GM18951 (cell line): ENCODE measurements around the gene CHD5.

Experiments
- POLR2A ChIP-seq: IDR thresholded peaks from 4 replicates; pipeline ENCODE4 v1.6.1; 2011; ENCODE audit warnings: mild to moderate bottlenecking; ENCODE audit not compliant: insufficient read length, insufficient read depth; ENCODE audit errors: extremely low read depth
- in situ Hi-C: fragments of 300-500 bp; cut with MboI; formaldehyde crosslinking; loops from one replicate; pipeline ENCODE4 v1.12.0; 2022; ENCODE audit warnings: low sequenced_read_pairs, mixed read lengths, inconsistent platforms; ENCODE audit not compliant: unreplicated experiment

The CHD5 gene

DNA sequence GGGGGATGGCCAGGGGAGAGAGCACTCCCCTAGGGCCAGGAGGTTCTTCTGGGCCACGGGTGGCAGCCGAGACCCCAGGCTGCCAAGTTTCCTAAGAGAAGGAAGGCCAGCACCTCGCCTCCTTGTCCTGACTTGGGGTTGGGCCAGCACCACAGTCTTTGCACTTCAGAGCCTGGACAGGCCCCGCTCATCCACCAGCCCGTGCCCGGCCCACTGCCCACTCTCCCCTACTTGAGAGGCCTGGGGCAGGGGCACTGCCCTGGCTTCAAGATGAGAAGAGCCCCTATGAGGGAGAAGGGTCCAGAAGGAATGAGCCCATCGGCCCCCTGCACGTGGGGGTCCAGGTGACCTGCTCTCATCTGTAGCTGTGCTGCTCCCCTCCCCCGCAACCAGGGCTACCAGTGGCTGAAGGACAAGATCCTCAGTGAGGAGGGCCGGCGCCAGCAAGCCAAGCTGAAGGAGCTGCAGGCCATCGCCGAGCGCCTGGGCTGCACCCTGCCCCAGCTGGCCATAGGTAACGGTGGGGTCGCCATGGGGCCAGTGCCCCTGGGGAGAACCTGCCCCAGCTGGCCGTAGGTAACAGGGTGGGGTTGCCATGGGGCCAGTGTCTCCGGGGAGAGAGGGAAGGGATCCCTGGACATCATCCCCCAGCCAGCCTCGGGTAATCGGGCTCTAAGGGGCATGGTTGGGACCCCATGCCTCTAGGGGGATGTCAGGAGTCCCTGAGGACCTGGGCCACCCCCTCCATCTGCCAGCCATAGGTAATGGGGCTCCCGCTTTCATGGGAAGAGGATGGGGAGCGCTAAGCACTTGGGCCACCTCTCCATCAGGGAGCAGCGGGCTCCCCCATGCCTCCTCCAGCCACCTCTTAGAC, 83.6 kb downstream of the CHD5 start:
- in situ Hi-C loops, result no loop called here

DNA sequence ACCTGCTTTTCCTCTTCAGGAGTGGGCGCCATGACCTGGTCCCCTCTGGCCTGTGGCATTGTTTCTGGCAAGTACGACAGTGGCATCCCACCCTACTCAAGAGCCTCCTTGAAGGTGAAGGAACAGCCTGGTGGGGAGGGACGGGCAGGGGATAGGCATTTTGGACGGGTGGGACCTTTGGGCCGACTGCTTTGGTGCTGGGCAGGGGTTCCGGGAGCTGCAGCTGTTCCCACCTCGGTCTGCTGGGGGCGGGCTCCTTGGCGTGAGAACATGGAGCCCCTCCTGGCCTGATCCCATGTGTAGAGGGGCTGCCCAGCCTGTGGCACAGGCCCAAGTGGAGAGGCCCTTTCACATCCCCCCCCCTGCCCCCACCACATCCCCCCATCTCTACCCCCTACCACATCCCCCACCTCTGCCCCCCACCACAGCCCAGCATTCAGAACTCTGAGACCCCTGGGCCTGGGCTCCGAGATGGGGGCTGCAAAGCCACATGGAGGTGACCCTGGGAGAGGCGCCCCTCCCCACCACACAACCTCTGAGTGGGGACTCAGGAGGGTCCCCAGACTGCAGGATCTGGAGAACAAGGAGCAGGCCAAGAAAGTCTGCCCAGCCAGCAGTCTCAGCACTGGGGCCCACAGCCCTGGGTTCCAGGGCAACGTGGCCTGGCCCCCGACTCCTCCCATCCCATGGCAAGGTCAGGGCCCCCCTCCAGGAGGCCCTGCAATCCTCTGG, 84.4 kb downstream of the CHD5 start:
- in situ Hi-C loops, result no loop called here
- no peak for TF ChIP-seq POLR2A

More for the DNA sequence above, 83.6 kb downstream of the CHD5 start:
- no peak for TF ChIP-seq POLR2A

DNA sequence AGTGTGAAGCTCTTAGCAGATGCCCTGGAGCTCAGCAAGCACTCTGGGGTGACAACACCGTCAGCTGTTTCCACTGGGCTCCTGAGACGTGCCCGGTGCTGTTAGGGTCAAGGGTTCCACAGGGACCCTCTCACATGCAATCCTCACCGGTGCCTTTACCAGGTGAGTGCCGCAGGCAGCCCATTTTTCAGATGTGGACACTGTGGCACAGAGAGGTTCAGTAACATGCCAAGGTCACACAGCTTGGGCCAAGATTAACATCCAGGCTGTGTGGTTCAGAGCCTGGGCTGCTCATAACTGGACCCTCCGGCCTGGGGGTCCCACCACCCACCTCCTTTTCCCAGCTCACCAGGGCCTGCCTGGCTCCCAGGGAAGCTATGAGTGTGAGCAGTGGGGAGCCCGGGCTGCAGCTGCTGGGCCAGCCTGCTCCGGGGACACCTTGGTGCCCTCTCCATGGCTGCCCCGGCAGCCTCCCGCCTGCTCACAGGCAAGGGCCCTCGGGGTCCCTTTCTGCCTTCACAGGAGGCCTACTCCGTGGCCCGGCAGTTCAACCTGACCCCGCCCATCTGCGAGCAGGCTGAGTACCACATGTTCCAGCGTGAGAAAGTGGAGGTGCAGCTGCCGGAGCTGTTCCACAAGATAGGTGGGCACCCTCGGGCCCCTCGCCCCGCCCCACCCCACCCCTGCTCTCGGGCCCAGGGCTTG, 85.2 kb downstream of the CHD5 start:
- TF ChIP-seq POLR2A, result no peak
- in situ Hi-C loops, result no loop called here

DNA sequence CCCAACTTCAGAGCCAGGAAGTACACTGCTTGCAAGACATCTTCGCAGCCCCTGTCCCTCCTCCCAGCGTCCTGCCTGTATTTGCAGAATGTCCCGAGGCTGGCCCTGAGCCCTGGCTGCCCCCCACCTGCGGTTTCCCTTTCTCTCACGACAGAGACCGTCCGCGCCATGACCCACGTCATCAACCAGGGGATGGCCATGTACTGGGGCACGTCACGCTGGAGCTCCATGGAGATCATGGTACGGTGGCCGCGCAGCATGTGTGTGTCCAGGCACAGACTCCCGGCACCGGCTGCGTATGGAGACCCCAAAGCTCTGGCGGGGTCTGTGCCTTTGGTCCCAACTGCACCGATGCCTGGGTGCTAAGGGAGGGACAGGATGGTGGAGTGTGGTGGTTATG, 85.9 kb downstream of the CHD5 start:
- no peak for TF ChIP-seq POLR2A
- in situ Hi-C loops, result no loop called here

DNA sequence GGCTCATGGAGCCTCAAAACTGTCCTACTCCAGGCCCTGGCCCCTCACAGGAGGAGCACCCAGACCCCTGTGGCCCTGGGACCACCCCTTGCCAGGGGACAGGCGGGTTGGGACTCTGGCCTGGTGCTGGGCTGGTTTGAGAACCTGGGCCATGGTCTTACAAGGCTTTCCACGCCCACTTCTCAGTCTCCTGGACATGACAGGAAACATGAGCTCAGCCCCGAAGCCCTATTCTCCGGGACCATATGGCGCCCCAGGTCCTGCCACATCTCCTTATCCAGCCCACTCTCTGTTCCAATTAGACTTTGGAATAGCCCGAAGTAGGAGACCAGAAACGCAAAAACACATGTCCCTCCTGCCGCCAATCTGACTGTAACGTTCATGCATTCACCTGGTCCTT, 86.5 kb downstream of the CHD5 start:
- in situ Hi-C loops, result no loop called here

DNA sequence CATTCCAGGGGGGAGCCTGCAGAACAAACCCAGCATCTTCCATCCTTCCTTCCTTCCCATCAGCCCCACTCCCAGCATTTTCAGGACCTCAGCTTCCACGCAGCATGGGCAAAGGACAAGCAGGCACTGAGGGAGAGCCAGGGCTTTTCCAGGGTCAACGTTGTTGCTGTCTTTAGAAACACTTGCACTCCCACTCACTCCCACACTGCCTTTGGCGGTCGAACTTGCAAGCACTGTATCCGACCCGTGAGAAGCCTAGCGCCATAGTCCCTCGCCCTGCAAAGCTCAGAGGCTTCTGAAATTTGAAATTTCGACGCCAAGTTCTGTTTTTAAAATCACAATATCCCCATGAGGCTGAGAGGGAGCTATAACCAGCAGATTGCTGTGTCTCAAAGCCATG, 87.0 kb downstream of the CHD5 start:
- in situ Hi-C loops, result no loop called here
- TF ChIP-seq POLR2A, result no peak

More for the DNA sequence above, 86.5 kb downstream of the CHD5 start:
- TF ChIP-seq POLR2A, result no peak

DNA sequence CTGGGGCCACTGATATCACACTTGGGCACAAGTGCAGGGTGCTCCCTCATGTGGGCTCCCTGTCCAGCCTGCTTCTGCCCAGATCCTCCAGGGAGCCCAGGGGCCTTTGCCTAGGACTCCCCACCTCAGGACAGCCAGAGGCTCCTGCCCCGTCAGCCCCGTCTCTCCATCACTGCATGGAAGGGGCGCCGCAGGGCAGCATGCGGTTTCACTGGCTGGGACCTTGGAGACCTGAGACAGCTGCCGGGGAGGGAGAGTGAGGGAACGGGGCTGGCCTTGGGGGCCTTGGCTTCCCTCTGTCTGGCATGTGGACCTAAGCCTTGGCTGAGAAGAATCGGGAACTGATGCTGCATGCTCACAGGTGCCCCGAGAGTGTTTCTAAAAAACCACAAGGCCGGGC, 87.9 kb downstream of the CHD5 start:
- in situ Hi-C loops, result no loop called here

DNA sequence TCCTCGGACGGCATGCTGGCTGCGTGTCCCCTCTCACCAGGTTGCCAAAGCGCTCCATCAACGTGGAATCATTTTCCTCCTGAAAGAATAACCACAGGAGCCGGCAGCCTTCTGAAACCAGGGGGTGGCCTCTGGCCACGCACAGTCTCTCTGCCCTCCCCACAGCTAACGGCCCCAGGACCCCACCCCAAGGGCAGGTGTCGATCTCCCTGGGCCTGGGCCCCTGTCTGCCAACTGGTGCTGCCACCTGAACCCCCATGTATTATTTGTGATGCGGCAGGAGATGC, 88.4 kb downstream of the CHD5 start:
- no peak for TF ChIP-seq POLR2A
- in situ Hi-C loops, result no loop called here

More for the DNA sequence above, 87.9 kb downstream of the CHD5 start:
- no peak for TF ChIP-seq POLR2A

DNA sequence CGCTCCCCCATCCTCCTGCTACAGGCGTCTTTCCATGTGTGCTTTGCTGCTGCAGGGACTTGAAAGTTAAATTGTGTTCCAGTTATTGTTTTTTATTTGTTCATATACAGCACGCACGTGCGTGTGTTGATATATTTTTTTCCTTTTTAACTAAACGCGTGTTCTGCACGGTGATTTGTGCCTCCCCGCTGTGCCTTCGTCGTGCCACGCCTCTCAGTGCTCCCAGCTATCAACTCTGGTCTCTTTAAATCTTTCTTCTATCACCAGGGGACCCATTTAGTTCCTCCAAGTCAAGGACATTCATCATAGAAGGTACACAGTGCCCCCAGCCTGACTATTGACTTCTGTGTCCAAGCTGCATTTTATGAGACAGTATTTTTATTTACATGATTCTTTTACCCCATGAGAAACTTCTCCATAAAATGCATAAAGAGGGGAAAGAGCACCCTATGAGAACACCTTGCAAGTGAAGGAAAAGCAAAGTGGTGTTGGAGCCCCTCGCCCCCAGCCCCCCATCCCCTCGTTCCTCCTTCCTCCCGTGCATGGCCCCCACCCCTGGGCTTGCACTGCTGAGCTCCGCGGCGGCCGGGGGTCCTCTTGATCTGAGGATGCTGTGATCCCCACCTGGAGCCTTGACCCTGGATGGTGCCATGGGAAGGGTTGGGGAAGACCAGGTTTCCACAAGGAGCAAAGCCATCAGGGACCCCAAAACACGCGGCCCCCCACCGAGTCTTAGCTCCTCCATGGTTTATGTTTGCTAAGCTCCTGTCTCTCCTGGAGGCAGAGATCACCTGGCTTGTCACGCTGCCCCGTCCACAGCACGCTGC, 88.9 kb downstream of the CHD5 start:
- in situ Hi-C loops, result no loop called here
- TF ChIP-seq POLR2A, result no peak

DNA sequence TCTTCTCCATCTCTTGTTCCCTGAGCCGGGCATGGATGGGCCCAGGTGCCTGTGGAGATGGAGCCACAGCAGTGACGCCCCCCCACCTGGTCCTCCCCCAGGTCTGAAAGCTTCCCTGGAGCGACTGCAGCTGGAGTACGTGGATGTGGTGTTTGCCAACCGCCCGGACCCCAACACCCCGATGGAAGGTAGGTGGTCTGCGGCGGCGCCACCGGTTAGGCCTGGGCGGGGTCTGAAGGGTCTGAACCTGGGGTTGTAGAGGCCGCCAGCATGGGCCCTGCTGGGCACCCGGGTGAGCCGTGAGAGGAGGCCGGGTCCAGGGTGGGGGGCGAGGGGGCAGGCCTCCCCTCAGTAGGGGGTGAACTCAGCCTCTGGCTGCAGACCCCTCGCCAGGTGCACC, 89.8 kb downstream of the CHD5 start:
- TF ChIP-seq POLR2A, result no peak
- in situ Hi-C loops, result no loop called here

DNA sequence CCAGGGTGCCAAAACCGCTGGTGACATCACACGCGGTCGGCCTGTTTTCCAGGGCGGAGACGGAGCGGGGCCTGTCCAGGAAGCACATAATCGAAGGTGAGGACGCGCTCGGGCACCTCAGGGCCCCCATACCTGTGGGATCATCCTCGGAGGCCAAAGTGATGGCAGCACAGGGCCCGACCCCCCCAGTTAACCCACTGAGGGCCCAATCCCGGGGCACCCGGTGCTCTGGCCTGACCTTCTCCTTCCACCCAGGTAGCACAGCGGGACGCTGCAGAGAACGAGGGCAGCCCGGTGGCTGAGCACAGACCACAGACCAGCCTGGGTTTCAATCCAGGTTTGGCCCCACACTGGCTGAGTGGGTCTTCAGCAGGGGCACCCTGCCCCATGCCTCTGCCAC, 91.2 kb downstream of the CHD5 start:
- TF ChIP-seq POLR2A, result no peak
- in situ Hi-C loops, result no loop called here

DNA sequence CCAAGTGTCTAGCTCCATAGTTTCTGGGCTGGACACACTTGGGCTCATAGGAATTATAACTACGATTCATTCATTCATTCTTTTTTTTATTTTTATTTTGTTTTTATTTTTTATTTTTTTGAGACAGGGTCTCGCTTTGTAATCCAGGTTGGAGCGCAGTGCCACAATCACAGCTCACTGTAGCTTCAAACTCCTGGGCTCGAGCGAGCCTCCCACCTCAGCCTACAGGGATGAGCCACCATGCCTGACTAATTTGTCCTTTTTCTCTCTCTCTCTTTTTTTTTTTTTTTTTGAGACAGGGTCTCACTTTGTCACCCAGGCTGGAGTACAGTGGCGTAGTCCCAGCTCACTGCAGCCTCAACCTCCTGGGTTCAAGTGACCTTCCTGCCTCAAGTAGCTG, 92.2 kb downstream of the CHD5 start:
- no peak for TF ChIP-seq POLR2A
- in situ Hi-C loops, result no loop called here

DNA sequence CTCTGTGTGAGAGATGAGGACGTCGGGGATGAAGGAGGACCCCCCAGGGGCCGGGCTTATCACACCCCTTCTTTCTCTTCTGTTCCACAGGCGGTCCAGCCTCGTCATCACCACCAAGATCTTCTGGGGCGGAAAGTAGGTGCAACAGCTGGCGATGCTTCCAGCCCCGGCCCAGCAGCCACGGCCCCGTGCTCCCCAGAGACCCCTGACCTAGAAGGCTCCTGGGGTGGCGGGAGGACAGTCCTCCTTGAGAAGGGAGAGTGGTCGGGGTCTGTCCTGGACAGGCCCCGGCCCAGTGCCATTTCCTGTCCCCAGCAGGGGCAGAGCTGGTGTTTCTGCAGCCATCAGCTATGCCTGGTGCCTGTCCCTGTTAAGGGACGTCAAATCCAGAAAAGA, 92.7 kb downstream of the CHD5 start:
- in situ Hi-C loops, result no loop called here
- TF ChIP-seq POLR2A, result no peak
